Muscle of arm (tissue), 12 donors: ENCODE measurements around the gene TTLL8. TPM values are rescaled to one million over a fixed set of nuclear protein-coding genes. Genes with fewer than 3 reads are reported as not detected.
"Not testable (repeated sequence)": the region's sequence is repeated elsewhere in the genome, so short reads cannot be mapped to it uniquely, and the experiment has no call there.

ENCODE experiments used
- DNase-seq: peaks from one replicate; pipeline ENCODE4 v3.0.0-alpha.2; 2013
- polyA plus RNA-seq, 12 donors: library from polyadenylated mRNA; unstranded; fragments of 120-200 nt; gene quantifications; one replicate each; pipeline ENCODE4 v1.2.1, GENCODE V29; 2013; ENCODE audit not compliant: insufficient read length in 12 of 12

TTLL8 gene
- polyA plus RNA-seq, 12 donors, result not detected

DNA sequence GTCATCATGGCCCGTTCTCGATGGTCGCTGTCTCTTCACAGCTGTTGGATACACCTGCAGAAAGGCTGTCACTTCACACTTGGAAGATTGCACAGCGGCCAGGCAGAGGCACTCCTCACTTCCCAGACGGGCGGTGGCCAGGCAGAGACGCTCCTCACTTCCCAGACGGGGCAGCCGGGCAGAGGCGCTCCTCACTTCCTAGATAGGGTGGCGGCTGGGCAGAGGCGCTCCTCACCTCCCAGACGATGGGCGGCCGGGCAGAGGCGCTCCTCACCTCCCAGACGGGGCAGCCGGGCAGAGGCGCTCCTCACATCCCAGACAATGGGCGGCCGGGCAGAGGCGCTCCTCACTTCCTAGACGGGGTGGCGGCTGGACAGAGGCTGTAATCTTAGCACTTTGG is 68.3 kb downstream of the TTLL8 start:
- not testable (repeated sequence) for DNase-seq

GRCh38 chr22:49986325-49986724 is 71.8 kb downstream of the TTLL8 start:
- DNase-seq, result no peak

GRCh38 chr22:49983148-49984042 is 74.7 kb downstream of the TTLL8 start:
- DNase-seq, result no peak

- DNase-seq, result not testable (repeated sequence)
These were observed 76.3 kb downstream of the TTLL8 start for GRCh38 chr22:49981799-49982198.

DNA sequence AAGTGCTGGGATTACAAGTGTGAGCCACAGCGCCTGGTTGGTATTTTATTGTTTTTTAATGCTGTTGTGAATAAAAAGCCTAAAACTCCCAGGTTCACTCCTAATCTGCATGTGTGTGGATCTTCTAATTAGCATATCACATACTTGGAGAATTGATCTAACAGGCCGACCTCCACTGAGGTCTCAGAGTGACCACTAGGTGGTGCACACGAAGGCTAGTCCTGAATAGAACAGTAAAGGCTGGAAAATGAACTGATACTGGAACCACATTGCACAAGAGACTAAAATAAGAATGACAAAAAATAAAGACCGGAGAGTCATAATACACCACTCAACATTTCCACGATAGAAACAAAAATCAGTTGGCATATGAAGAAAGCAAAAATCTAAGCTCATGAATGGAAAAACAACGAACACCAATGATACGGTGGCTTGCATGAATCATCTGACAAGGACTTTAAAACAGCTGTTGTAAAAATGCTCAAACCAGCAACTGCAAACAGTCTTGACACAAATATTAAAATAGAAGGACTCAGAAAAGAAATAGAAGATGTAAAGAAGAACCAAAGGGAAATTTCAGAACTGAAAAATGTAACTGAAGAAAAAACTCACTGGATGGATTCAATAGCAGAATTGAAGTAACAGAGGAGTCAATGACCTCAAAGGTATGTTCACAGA is 78.4 kb downstream of the TTLL8 start:
- DNase-seq, result no peak

DNA sequence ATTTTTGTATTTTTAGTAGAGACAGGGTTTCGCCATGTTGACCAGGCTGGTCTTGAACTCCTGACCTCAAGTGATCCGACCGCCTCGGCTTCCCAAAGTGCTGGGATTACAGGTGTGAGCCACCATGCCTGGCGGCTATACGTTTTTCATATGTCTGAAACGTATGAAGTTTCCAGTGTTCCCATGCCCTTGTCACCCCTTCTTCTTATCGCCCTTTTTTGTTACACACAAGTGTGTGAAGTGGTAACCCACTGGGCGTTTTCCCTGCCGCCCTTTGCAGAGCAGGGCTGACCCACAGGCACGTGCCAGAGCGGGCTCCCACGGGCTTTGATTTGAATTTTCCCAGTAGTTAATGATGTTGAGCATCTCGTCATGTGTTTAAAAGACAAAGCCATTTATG is 80.5 kb downstream of the TTLL8 start:
- no peak for DNase-seq

GRCh38 chr22:49976439-49977175 is 81.5 kb downstream of the TTLL8 start:
- DNase-seq, result no peak

DNA sequence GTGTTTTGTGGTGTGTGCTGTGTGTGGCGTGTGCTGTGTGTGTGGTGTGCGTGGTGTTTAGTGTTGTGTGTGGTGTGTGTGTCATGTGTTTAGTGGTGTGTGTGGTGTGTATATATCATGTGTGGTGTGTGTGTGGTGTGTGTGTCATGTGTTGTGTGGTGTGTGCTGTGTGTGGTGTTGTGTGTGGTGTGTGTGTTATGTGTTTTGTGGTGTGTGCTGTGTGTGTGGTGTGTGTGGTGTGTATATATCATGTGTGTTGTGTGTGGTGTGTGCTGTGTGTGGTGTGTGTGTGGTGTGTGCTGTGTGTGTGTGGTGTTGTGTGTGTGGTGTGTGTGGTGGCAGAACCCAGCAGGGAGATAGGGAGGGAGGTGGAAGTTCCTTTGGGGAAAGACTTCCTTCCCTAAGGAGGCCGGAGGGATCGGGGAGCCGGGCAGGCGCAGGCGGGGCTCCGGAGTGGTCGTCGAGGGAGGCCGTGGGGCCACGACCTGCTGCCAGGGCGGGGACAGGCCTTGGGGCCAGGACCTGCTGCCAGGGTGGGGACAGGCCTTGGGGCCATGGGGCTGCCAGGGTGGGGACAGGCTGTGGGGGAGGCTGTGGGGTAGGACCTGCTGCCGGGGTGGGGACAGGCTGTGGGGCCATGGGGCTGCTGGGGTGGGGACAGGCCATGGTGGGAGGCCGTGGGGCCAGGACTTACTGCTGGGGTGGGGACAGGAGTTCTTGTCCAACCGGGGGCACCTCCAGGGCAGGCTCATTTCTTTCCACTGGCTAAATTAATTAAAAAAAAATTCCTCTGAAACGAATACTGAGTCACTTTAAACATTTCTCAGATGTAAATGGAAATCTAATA is 82.3 kb downstream of the TTLL8 start:
- DNase-seq, result no peak

DNA sequence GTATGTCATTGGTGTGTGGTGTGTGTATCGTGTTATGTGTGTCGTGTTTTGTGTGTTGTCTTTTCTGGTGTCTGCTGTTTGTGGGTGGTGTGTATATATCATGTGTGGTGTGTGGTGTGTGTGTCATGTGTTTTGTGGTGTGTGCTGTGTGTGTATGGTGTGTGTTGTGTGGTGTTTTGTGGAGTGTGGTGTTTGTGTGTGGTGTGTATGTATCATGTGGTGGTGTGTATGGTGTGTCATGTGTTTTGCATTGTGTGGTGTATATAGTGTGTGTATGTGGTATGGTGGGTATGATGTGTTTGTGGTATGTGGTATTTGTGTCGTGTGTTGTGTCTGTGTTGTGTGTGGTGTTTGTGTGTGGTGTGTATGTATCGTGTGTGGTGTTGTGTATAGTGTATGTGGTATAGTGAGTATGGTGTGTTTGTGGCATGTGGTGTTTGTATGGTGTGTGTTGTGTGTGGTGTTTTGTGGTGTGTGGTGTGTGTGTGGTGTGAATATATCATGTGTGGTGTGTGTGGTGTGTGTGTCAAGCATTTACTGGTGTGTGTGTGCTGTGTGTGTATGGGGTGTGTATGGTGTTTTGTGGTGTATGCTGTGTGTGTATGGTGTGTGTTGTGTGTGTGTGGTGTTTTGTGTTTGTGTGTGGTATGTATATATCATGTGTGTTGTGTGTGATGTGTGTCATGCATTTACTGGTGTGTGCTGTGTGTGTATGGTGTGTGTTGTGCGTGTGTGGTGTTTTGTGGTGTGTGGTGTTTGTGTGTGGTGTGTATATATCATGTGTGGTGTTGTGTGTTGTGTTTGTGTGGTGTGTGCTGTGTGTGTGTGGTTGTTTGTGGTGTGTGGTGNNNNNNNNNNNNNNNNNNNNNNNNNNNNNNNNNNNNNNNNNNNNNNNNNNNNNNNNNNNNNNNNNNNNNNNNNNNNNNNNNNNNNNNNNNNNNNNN is 84.8 kb downstream of the TTLL8 start:
- no peak for DNase-seq

GRCh38 chr22:49972163-49973017 is 85.7 kb downstream of the TTLL8 start:
- no peak for DNase-seq

- DNase-seq, result no peak
These were observed 86.6 kb downstream of the TTLL8 start for GRCh38 chr22:49971232-49972162.

- peak; percentile 61 for DNase-seq
These were observed 87.4 kb downstream of the TTLL8 start for GRCh38 chr22:49970528-49971231.

DNA sequence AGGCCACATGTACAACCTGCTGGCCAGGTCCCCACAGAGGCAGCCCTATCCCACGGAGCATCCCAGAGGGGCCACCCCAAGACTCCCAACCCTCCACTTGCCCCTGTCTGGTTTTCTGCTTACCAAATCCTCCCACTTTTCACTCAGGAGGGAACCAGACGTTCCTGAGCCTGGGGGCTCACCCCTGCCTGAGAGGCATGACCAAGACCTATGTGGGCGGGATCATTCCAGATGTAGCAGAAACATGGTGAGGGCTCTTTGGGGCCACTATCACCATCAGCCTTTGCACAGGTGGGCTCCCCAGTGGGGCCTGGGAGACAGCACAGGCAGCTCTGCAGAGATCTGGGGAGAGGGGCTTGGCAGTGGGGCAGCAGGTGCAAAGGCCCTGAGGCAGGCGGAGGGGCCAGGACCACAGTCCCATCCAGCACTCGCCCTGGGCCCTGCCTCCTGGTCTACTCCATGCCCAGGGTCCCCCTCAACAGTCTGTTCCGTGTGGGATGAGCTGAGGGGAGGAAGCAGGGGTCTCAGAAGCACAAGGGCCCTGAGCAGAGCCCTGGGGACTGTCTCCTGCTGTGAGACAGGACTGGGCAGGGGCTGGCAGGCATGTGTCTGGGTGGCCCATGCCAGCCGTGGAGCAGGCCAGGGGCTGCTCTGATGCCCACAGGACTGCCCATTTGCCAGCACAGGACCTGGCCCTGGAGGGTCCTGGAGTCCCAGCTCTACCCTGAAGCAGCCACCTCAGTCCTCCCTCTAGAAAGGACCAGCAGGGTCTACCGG is 88.2 kb downstream of the TTLL8 start:
- DNase-seq, result no peak

- no peak for DNase-seq
These were observed 89.1 kb downstream of the TTLL8 start for GRCh38 chr22:49968831-49969661.
